Psoas muscle (tissue), 8 donors: ENCODE data around the gene GOLGA2. TPM values are rescaled to one million over a fixed set of nuclear protein-coding genes. Genes with fewer than 3 reads are reported as not detected.

Source experiments
- ATAC-seq, 4 donors: fragments of 200-7000 bp; cut with Tn5 transposase; one replicate each; pipeline ENCODE4 v1.9.1; 2020; ENCODE audit warnings: moderate library complexity in 3 of 4, mild to moderate bottlenecking in 2 of 4
- DNase-seq, 2 donors: peaks; one replicate each; pipeline ENCODE4 v3.0.0-alpha.2; 2020
- H3K27ac ChIP-seq: fragments of 200-600 bp; one replicate; pipeline ENCODE4 v1.8.0; 2022
- H3K27me3 ChIP-seq, 3 donors: fragments of 200-600 bp in 1 of 3; one replicate each; pipeline versions ENCODE4 v1.6.1 to v1.8.0; 2013 to 2022; ENCODE audit warnings: low read length in 2 of 3, mild to moderate bottlenecking in 2 of 3, moderate library complexity in 1 of 3; ENCODE audit not compliant: insufficient read depth in 3 of 3
- H3K36me3 ChIP-seq, 2 donors: fragments of 200-600 bp in 1 of 2; one replicate each; pipeline versions ENCODE4 v1.6.1 to v1.8.0; 2013 to 2022; ENCODE audit warnings: low read depth in 1 of 2, mild to moderate bottlenecking in 1 of 2, moderate library complexity in 1 of 2; ENCODE audit not compliant: insufficient read depth in 1 of 2
- H3K4me1 ChIP-seq: fragments of 200-600 bp; one replicate; pipeline ENCODE4 v1.8.0; 2022
- H3K4me3 ChIP-seq: fragments of 200-600 bp; one replicate; pipeline ENCODE4 v1.8.0; 2022; ENCODE audit warnings: mild to moderate bottlenecking
- H3K9me3 ChIP-seq: fragments of 200-600 bp; one replicate; pipeline ENCODE4 v1.8.0; 2022
- CTCF ChIP-seq: fragments of 200-600 bp; IDR thresholded peaks from one replicate; pipeline ENCODE4 v1.8.0; 2022; ENCODE audit warnings: antibody characterized with exemption
- WGBS, 3 donors: extraction: QIAGEN DNeasy Blood & Tissue Kit; methylation state at CpG; one replicate each; pipeline versions ENCODE4 v1.1.6 to v1.1.7; 2013; 5-methylcytosine and 5-hydroxymethylcytosine counted together
- intact Hi-C, 2 donors: fragments of 100-400 bp; cut with DNase I; formaldehyde crosslinking; loops; one replicate each; pipeline versions ENCODE4 v1.11.0 to v1.14.2; 2022
- polyA plus RNA-seq, 3 donors: library from polyadenylated mRNA; stranded (reverse); fragments of 200-250 nt; gene quantifications; one replicate each; pipeline ENCODE4 v1.2.3, GENCODE V29; 2013
- total RNA-seq, 4 donors: library from RNA; stranded (reverse); fragmentation: NEBNext Ultra II Directional in 2 of 4; extraction: Animal tissue kit (Norgen Biotek cat#: 25700) in 2 of 4; gene quantifications; one replicate each; pipeline versions ENCODE4 v1.2.1 to v1.2.4, GENCODE V29; 2021 to 2023
- donor health status: healthy with polysubstance abuse.
- donor health status: DM: no; HTN: no; CAD: no; lungs with moderate emphysema.
- donor health status: Bipolar disorder and iron deficiency.
- donor health status: healthy.
- donor health status: DM: yes; HTN: yes; CAD: no.
- donor health status: DM: no; HTN: no; CAD: no.
- donor health status: DM: no; HTN: no; CAD: no.
- donor health status: DM: yes; HTN: yes; CAD: no.

Gene GOLGA2
- total and polyA plus RNA-seq, 7 donors, result 57.2 to 85.3 (median 72.4) TPM

DNA sequence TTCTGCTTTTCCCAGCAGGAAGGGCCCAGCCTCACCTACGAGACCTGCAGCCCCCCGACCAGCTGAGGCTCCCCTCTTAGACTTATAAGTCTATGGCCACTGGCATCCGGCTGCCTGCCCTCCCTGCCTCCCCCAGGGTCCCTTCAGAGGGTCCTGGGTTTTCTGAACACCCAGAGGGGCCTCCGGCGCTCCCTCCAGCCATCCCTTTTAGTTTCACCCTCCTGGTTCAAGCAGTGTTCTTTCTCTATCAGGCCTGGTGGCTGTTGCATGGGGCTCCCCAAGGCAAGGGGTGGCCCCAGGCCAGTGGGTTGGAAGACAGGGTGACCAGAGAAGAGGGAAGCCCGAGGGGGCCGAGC is 21.8 kb downstream of the GOLGA2 start:
- no peaks in the 10 kb centered on the region for H3K9me3 ChIP-seq
- ATAC-seq (no peak), DNase-seq (no peak)
- no peak overlapping the region for H3K27ac ChIP-seq
- peaks cover 0 to 21% (median 11%) of the 10 kb centered on the region in 3 donors for H3K27me3 ChIP-seq
- TF ChIP-seq CTCF, result no peak
- no peaks in the 10 kb centered on the region for H3K4me1 ChIP-seq
- H3K4me3 ChIP-seq, result no peak overlapping the region
- 87 to 97% (median 88%) methylated on average over 5 to 7 of the region's 7 CpGs for WGBS, 3 donors
- peaks cover 2 to 31% of the 10 kb centered on the region in 2 donors for H3K36me3 ChIP-seq
- intact Hi-C loops, result no loop called here

DNA sequence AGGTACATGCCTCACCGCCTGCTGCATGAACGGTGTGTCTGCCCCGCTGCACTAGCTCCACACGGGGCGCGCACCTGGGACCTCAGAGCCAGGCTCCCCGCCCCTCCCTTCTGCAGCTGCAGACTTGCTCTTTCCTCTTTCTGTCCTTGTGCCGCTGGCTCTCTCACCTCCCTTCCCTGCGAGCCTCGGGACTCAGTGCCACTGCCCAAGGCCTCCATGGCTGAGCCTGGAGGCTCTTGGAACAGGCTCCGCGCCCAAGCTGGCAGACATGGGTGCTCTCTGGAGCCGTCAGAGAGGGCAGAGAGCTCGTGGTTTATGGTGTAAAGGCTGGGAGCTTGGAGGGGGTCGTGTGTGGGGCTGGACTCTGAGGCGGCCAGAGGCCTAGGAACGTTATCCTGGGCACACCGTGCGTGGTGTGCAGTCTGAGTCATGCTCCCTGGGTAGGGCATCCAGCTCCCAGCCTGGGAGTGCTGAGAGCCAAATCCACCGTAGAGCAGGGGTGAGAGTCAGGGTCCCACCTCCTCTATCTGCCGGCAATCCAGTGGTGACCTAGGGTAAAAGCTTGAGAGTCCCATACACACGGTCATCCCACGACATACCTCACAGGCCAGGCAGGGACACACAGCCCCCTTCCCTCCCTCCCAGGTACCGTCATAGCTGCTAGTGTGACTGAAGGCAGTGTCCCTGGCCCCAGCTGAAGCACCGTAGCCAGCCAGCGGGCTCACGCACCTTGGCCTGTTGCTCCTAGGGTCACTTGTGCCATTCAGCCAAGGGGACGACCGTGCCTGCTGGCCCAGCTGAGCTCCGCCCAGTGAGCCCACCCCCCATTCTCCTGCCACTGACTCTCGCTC is 22.4 kb downstream of the GOLGA2 start:
- H3K27ac ChIP-seq, result no peak overlapping the region
- DNase-seq (no peak), ATAC-seq (no peak)
- H3K4me3 ChIP-seq, result no peak overlapping the region
- WGBS, 3 donors, result 80 to 84% (median 83%) methylated on average over 30 to 31 of the region's 31 CpGs
- peaks cover 0 to 21% (median 11%) of the 10 kb centered on the region in 3 donors for H3K27me3 ChIP-seq
- H3K9me3 ChIP-seq, result no peaks in the 10 kb centered on the region
- intact Hi-C loops, result no loop called here
- H3K4me1 ChIP-seq, result no peaks in the 10 kb centered on the region
- peaks cover 0 to 25% of the 10 kb centered on the region in 2 donors for H3K36me3 ChIP-seq
- no peak for TF ChIP-seq CTCF

GRCh38 chr9:128252317-128253139 is 23.3 kb downstream of the GOLGA2 start:
- WGBS, 3 donors, result 85 to 87% (median 86%) methylated on average over 23 to 25 of the region's 25 CpGs

DNA sequence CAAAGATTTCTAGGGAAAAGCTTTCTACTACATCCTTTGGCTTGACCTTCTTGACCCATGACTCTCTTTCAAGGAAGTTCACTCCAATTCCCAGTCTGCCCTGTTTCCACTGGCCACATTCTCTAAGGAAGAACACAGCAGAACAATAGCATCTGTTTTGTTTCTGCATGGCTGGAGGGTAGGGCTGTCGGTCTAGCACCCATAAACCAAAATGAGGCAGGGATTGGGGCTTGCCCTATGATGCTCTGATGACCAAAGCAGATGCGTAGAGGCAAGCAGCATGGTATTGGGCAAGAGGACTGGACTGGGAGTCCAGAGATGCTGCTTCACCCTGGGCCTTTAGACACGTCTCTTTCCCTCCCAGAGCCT is 24.1 kb downstream of the GOLGA2 start:
- no peak for ATAC-seq

More at GRCh38 chr9:128252317-128253139, 23.3 kb downstream of the GOLGA2 start:
- Histone ChIP-seq H3K27me3 (peaks cover 0 to 21% (median 11%) of the 10 kb centered on the region in 3 donors), H3K4me3 (no peak overlapping the region), H3K4me1 (no peaks in the 10 kb centered on the region), H3K9me3 (no peaks in the 10 kb centered on the region), H3K27ac (no peak overlapping the region), H3K36me3 (peaks cover 0 to 17% of the 10 kb centered on the region in 2 donors)
- no peak for ATAC-seq
- intact Hi-C loops, result no loop called here
- no peak for DNase-seq
- no peak for TF ChIP-seq CTCF

More for the DNA sequence above, 24.1 kb downstream of the GOLGA2 start:
- no peak for TF ChIP-seq CTCF
- WGBS, 3 donors, result 69 to 72% (median 71%) methylated on average over 3 of the region's 3 CpGs
- no peak for DNase-seq
- H3K4me1 ChIP-seq, result no peaks in the 10 kb centered on the region
- H3K4me3 ChIP-seq, result no peak overlapping the region
- no peak overlapping the region for H3K27ac ChIP-seq
- H3K36me3 ChIP-seq, result peaks cover 0 to 9% of the 10 kb centered on the region in 2 donors
- intact Hi-C loops, result no loop called here
- H3K9me3 ChIP-seq, result no peaks in the 10 kb centered on the region
- peaks cover 0 to 21% (median 11%) of the 10 kb centered on the region in 3 donors for H3K27me3 ChIP-seq
